HEK293T (cell line): Measurements from ENCODE around the gene WRAP73.

Experiments used
- CTCF ChIA-PET: fragments of 350-600 bp; formaldehyde crosslinking; extraction: SDS; loops from one replicate; lab custom pipeline; 2021; ENCODE audit warnings: antibody characterized with exemption, inconsistent platforms; lab: Yijun Ruan, JAX
- POLR2A ChIA-PET: fragments of 350-600 bp; formaldehyde crosslinking; extraction: SDS; loops from one replicate; lab custom pipeline; 2020; ENCODE audit warnings: antibody characterized with exemption, inconsistent platforms; lab: Yijun Ruan, JAX
- DNase-seq: peaks from one replicate; pipeline ENCODE4 v3.0.0; 2012; ENCODE audit warnings: mixed read lengths; ENCODE audit errors: extremely low spot score
- ARNT ChIP-seq: fragments of 450-650 bp; IDR thresholded peaks from 2 replicates; pipeline ENCODE4 v1.6.1; 2017; ENCODE audit warnings: mild to moderate bottlenecking
- BHLHE40 ChIP-seq: fragments of 450-650 bp; IDR thresholded peaks from 2 replicates; pipeline ENCODE4 v1.6.1; 2016; ENCODE audit warnings: mild to moderate bottlenecking, moderate library complexity, borderline replicate concordance
- CTBP1 ChIP-seq: fragments of 450-650 bp; IDR thresholded peaks from 2 replicates; pipeline ENCODE4 v1.6.1; 2016; ENCODE audit warnings: borderline replicate concordance
- ELF4 ChIP-seq: fragments of 450-650 bp; IDR thresholded peaks from 2 replicates; pipeline ENCODE4 v1.6.1; 2017; ENCODE audit warnings: antibody characterized with exemption
- FOXA1 ChIP-seq: fragments of 450-650 bp; IDR thresholded peaks from 2 replicates; pipeline ENCODE4 v1.6.1; 2016; ENCODE audit warnings: mild to moderate bottlenecking
- FOXK2 ChIP-seq: fragments of 450-650 bp; IDR thresholded peaks from 2 replicates; pipeline ENCODE4 v1.6.1; 2016; ENCODE audit warnings: mild to moderate bottlenecking
- FOXM1 ChIP-seq: fragments of 450-650 bp; IDR thresholded peaks from 2 replicates; pipeline ENCODE4 v1.6.1; 2017; ENCODE audit warnings: mild to moderate bottlenecking, borderline replicate concordance
- HDGF ChIP-seq: fragments of 450-650 bp; IDR thresholded peaks from 2 replicates; pipeline ENCODE4 v1.6.1; 2017; ENCODE audit warnings: antibody characterized with exemption, borderline replicate concordance
- L3MBTL2 ChIP-seq: fragments of 450-650 bp; conservative IDR thresholded peaks from 2 replicates; pipeline ENCODE4 v1.6.1; 2016; ENCODE audit warnings: mild to moderate bottlenecking
- LEF1 ChIP-seq: fragments of 450-650 bp; IDR thresholded peaks from 2 replicates; pipeline ENCODE4 v1.6.1; 2017; ENCODE audit warnings: mild to moderate bottlenecking, borderline replicate concordance
- NFRKB ChIP-seq: fragments of 450-650 bp; IDR thresholded peaks from 2 replicates; pipeline ENCODE4 v1.6.1; 2016; ENCODE audit warnings: mild to moderate bottlenecking, moderate library complexity
- PKNOX1 ChIP-seq: fragments of 450-650 bp; IDR thresholded peaks from 2 replicates; pipeline ENCODE4 v1.6.1; 2016
- SP1 ChIP-seq: fragments of 450-650 bp; IDR thresholded peaks from 2 replicates; pipeline ENCODE4 v1.6.1; 2017
- SUZ12 ChIP-seq: fragments of 450-650 bp; IDR thresholded peaks from 2 replicates; pipeline ENCODE4 v1.6.1; 2016; ENCODE audit warnings: mild to moderate bottlenecking
- TARDBP ChIP-seq: fragments of 450-650 bp; IDR thresholded peaks from 2 replicates; pipeline ENCODE4 v1.6.1; 2016
- ZNF384 ChIP-seq: fragments of 450-650 bp; IDR thresholded peaks from 2 replicates; pipeline ENCODE4 v1.6.1; 2016

The WRAP73 gene

GRCh38 chr1:3669971-3670431 is 20.1 kb upstream of the WRAP73 start:
- CTCF ChIA-PET: no interaction called here
- TF ChIP-seq L3MBTL2 (no peak), NFRKB (no peak), ELF4 (no peak), ZNF384 (no peak), HDGF (no peak), FOXA1 (no peak), FOXM1 (no peak), LEF1 (no peak), TARDBP (no peak), ARNT (no peak), SP1 (no peak), CTBP1 (no peak), SUZ12 (no peak), FOXK2 (no peak), PKNOX1 (no peak), BHLHE40 (no peak)
- POLR2A ChIA-PET: no interaction called here
- DNase-seq: no peak

- no peak for TF ChIP-seq ELF4
- no peak for TF ChIP-seq HDGF
- TF ChIP-seq FOXK2: no peak
- no peak for TF ChIP-seq L3MBTL2
- TF ChIP-seq NFRKB: no peak
- TF ChIP-seq BHLHE40: no peak
- TF ChIP-seq LEF1: no peak
- TF ChIP-seq FOXM1: no peak
- no peak for TF ChIP-seq SP1
- no peak for TF ChIP-seq TARDBP
- TF ChIP-seq CTBP1: no peak
- TF ChIP-seq PKNOX1: no peak
- TF ChIP-seq ZNF384: no peak
- no peak for TF ChIP-seq ARNT
- TF ChIP-seq SUZ12: no peak
- TF ChIP-seq FOXA1: no peak
- DNase-seq: no peak
- ChIA-PET CTCF (no interaction called here), POLR2A (no interaction called here)
Observed at GRCh38 chr1:3669421-3669821, 19.5 kb upstream of the WRAP73 start.

GRCh38 chr1:3668585-3669300 is 18.8 kb upstream of the WRAP73 start:
- CTCF ChIA-PET: no interaction called here
- POLR2A ChIA-PET: no interaction called here
- DNase-seq: no peak
- TF ChIP-seq HDGF: no peak
- no peak for TF ChIP-seq LEF1
- TF ChIP-seq FOXK2: no peak
- TF ChIP-seq SUZ12: no peak
- no peak for TF ChIP-seq PKNOX1
- TF ChIP-seq ZNF384: no peak
- no peak for TF ChIP-seq L3MBTL2
- TF ChIP-seq ELF4: no peak
- no peak for TF ChIP-seq NFRKB
- no peak for TF ChIP-seq ARNT
- no peak for TF ChIP-seq FOXM1
- TF ChIP-seq CTBP1: no peak

GRCh38 chr1:3668148-3668547 is 18.2 kb upstream of the WRAP73 start:
- ChIA-PET POLR2A (no interaction called here), CTCF (no interaction called here)

GRCh38 chr1:3664700-3665375 is 14.9 kb upstream of the WRAP73 start:
- CTCF ChIA-PET: no interaction called here
- TF ChIP-seq SUZ12: no peak
- no peak for TF ChIP-seq L3MBTL2
- no peak for TF ChIP-seq PKNOX1
- TF ChIP-seq FOXA1: no peak
- no peak for TF ChIP-seq NFRKB
- no peak for TF ChIP-seq ZNF384
- TF ChIP-seq LEF1: no peak
- no peak for DNase-seq
- POLR2A ChIA-PET: interaction anchor here (1.2 kb wide), 1 partner anchor 12 kb away, joined by 3 read pairs; the partner anchor contains the start of gene TP73

More at GRCh38 chr1:3668148-3668547, 18.2 kb upstream of the WRAP73 start:
- TF ChIP-seq NFRKB (no peak), L3MBTL2 (no peak), FOXM1 (no peak), ELF4 (no peak), PKNOX1 (no peak), BHLHE40 (no peak), HDGF (no peak)
- DNase-seq: no peak
